ENCODE results near the gene ZBTB1. TPM values are rescaled to one million over a fixed set of nuclear protein-coding genes. Genes with fewer than 3 reads are reported as not detected.

ZBTB1 gene
- total and polyA plus RNA-seq, 9 of the 15 experiments (the other 6 are each of a cell fraction or from before 2014, with no cell fraction given), result 2.3 to 16.5 (median 9.0) TPM

DNA sequence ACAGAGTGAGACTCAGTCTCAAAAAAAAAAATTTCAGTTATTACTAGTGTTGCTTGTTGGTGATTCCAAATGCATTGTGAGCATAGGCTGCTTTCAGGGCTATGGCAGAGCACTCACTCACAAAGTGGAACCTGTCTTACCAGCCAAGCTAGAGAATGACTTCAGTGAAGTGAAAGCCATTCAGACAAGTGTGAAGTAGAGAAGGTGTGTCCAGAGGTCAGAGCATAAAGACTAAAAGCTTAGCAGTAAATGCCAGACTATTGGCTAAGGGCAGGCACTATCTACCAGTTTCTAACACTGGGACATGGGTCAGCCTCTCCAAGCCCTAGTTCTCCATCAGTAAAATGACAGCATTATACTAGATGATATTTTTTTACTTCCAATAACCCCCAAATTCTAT, 57.9 kb downstream of the ZBTB1 start (continued):
- TF ChIP-seq ZBTB43 (CRISPR knock-in tag; IDR thresholded peaks at IDR 0.05) (no peak), NR2C2 (CRISPR knock-in tag; IDR thresholded peaks at IDR 0.05) (no peak), NR2C2 (tag; IDR thresholded peaks at IDR 0.05) (no peak)

- Histone ChIP-seq H3K9ac (ENCODE audit: insufficient read depth in 1 of 2, low read depth in 2 of 2, low read length in 2 of 2) (no peak overlapping the region), H3K36me3 (ENCODE audit: control insufficient read depth, insufficient read depth, low read length) (no peaks in the 10 kb centered on the region), H3K4me3 (no peak overlapping the region), H4K20me1 (replicated peaks; ENCODE audit: control insufficient read depth, insufficient read depth, low read length) (no peaks in the 10 kb centered on the region), H3K27ac (ENCODE audit: extremely low read depth, low read depth, low read length) (no peak overlapping the region), H3K4me1 (replicated peaks in 1 of 2; ENCODE audit: control insufficient read depth in 2 of 2, insufficient read depth in 2 of 2, low read length in 2 of 2) (no peaks in the 10 kb centered on the region), H3K79me2 (ENCODE audit: control insufficient read depth, insufficient read depth, low read length) (no peaks in the 10 kb centered on the region), H3K9me1 (ENCODE audit: control insufficient read depth, insufficient read depth, low read length) (no peaks in the 10 kb centered on the region), H3K27me3 (ENCODE audit: control insufficient read depth in 2 of 2, insufficient read depth in 2 of 2, low read length in 2 of 2) (peaks cover 11 to 16% of the 10 kb centered on the region in 2 experiments; a peak in 4 of 5 replicates), H3K4me2 (ENCODE audit: insufficient read depth, low read length) (no peak overlapping the region), H3K9me3 (replicated peaks; ENCODE audit: control insufficient read depth, insufficient read depth, low read depth, low read length) (no peaks in the 10 kb centered on the region), H2AFZ (ENCODE audit: low read depth, low read length) (no peak overlapping the region)
- ChIA-PET CTCF (ENCODE audit: low intra/inter-chr PET ratio) (no interaction called here), POLR2A (no interaction called here)
- intact Hi-C loops (cut with micrococcal nuclease) (no loop called here), in situ Hi-C loops (cut with MboI) (no loop called here)
- FAIRE-seq, result no peak
- no peak for ATAC-seq
- WGBS (ENCODE audit: insufficient coverage, low coverage, missing lambda C conversion rate), result 0% methylated on average over 6 of the region's 6 CpGs
- BruUV-seq (replicated peaks), result no TSS peak
- no peak for DNase-seq (ENCODE audit: extremely low read depth in 1 of 4, low spot score in 3 of 4)
- no peak for TF ChIP-seq CAMTA2 (CRISPR knock-in tag; conservative IDR thresholded peaks at IDR 0.05)
- TF ChIP-seq ATF3 (IDR thresholded peaks at IDR 0.05), result no peak
- TF ChIP-seq ATF3 (CRISPR knock-in tag; conservative IDR thresholded peaks at IDR 0.05), result no peak
- TF ChIP-seq JUNB (CRISPR knock-in tag; conservative IDR thresholded peaks at IDR 0.05), result no peak
- TF ChIP-seq RBFOX2 (IDR thresholded peaks at IDR 0.05; ENCODE audit: low read depth, low read length), result no peak
- no peak for TF ChIP-seq SMAD4 (CRISPR knock-in tag; conservative IDR thresholded peaks at IDR 0.05)
- TF ChIP-seq SMAD3 (CRISPR knock-in tag; conservative IDR thresholded peaks at IDR 0.05), result no peak
- TF ChIP-seq UBTF (IDR thresholded peaks at IDR 0.05; ENCODE audit: borderline replicate concordance in 1 of 2, low read depth in 2 of 2, low read length in 2 of 2), result no peak
- TF ChIP-seq, protein P1, sequence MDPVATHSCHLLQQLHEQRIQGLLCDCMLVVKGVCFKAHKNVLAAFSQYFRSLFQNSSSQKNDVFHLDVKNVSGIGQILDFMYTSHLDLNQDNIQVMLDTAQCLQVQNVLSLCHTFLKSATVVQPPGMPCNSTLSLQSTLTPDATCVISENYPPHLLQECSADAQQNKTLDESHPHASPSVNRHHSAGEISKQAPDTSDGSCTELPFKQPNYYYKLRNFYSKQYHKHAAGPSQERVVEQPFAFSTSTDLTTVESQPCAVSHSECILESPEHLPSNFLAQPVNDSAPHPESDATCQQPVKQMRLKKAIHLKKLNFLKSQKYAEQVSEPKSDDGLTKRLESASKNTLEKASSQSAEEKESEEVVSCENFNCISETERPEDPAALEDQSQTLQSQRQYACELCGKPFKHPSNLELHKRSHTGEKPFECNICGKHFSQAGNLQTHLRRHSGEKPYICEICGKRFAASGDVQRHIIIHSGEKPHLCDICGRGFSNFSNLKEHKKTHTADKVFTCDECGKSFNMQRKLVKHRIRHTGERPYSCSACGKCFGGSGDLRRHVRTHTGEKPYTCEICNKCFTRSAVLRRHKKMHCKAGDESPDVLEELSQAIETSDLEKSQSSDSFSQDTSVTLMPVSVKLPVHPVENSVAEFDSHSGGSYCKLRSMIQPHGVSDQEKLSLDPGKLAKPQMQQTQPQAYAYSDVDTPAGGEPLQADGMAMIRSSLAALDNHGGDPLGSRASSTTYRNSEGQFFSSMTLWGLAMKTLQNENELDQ (CRISPR knock-in tag; IDR thresholded peaks at IDR 0.05; ENCODE audit: borderline replicate concordance), result no peak
- no peak for TF ChIP-seq U2AF2 (optimal IDR thresholded peaks at IDR 0.05; ENCODE audit: low read depth, low read length)
- TF ChIP-seq ZNF143 (CRISPR knock-in tag; IDR thresholded peaks at IDR 0.05), result no peak
These were observed 59.1 kb downstream of the ZBTB1 start for GRCh38 chr14:64563696-64564095.
